GM18507 (cell line): ENCODE measurements around the gene SLC6A1.

Experiments used
- DNase-seq: peaks from one replicate; pipeline ENCODE4 v3.0.0; 2011; ENCODE audit warnings: low read depth; ENCODE audit not compliant: insufficient read length; ENCODE audit errors: extremely low spot score
- FAIRE-seq: peaks from 2 replicates; lab custom pipeline; 2011; peaks lifted over from hg19 to GRCh38; lab: Jason Lieb, UNC

SLC6A1 gene

GRCh38 chr3:11084098-11084497, 91.5 kb downstream of the SLC6A1 start:
- FAIRE-seq: no peak
- no peak for DNase-seq

- no peak for DNase-seq
These were observed 92.1 kb downstream of the SLC6A1 start for GRCh38 chr3:11084677-11085076.

GRCh38 chr3:11085093-11085840, 92.7 kb downstream of the SLC6A1 start:
- FAIRE-seq: no peak
- no peak for DNase-seq

More at GRCh38 chr3:11084677-11085076, 92.1 kb downstream of the SLC6A1 start:
- FAIRE-seq: no peak

DNA sequence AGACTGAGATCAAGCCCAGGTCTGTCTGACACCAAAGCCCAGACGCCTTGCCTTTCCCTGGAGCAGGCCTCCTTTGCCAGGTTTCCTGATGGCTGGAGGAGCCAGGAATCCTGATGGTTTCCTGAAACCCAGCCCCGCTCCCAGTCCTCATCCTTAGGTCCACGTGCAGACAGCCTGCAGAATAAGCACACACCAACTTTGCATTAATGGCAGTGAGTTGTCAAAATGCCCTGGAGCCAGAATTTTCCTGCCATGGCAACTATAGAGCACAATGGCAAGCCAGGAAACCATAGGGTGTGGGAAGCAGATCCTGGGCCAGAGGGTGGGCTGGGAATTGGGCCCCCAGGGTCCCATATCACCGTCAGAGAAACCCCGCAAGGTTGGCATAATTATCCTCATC, 94.3 kb downstream of the SLC6A1 start:
- FAIRE-seq (no peak), DNase-seq (no peak)

GRCh38 chr3:11088066-11088465, 95.5 kb downstream of the SLC6A1 start:
- DNase-seq (no peak), FAIRE-seq (no peak)

- FAIRE-seq (no peak), DNase-seq (no peak)
These were observed 96.3 kb downstream of the SLC6A1 start for GRCh38 chr3:11088831-11089230.
